ENCODE results near the gene XDH. TPM values are rescaled to one million over a fixed set of nuclear protein-coding genes. Genes with fewer than 3 reads are reported as not detected.

The XDH gene
- total RNA-seq, 4 donors from 2014 or later = 19.0 to 108 (median 92.3) TPM

DNA sequence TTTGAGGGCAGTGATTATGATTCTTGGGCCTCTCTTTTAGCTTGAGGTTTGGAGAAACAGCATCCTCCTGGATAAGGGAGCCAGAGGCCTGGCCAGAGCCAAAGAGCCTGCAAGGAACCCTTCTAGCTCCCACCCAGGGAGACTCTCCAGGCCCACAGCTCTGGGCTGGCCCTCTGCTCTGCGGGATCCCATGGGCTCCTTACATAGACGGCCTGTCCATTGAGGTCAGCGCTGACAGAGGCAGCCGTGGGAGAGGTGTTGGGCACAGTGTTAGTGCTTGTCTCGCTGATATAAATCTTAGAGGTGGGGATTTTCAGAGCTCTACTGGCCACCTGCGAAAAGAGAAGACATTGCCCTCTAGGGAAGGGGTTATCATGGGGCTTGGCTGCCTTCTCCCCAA lies 67.2 kb downstream of the XDH start:
- H3K9me3 ChIP-seq = no peaks in the 10 kb centered on the region

DNA sequence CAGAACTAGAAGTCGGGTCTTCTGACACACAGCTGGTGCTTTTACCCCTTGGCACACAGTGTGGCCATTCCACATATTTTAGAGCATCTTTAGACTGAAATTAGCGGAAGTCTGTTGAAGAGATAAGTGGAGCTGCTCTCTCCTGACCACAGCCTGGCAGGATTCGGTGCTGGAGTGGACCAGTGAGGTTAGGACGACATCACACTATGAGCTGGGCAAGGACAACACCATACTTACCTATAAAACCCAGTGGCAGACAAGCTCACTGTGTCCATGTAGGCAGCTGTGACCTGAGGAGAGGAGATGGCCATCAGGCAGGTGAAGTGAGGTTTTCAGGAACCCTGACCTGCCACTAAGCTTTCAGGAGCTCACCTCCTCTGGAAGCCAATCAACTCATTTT lies 70.1 kb downstream of the XDH start:
- H3K27ac ChIP-seq = no peak overlapping the region
- H3K4me3 ChIP-seq = no peak overlapping the region
- DNase-seq = no peak
- H3K27me3 ChIP-seq = no peaks in the 10 kb centered on the region
- H3K9me3 ChIP-seq = no peaks in the 10 kb centered on the region
- H3K36me3 ChIP-seq = peaks cover 0 to 20% (median 0%) of the 10 kb centered on the region in 3 donors
- TF ChIP-seq CTCF (IDR thresholded peaks at IDR 0.05) (no peak), POLR2A (IDR thresholded peaks at IDR 0.05) (no peak)
- H3K4me1 ChIP-seq = no peaks in the 10 kb centered on the region

More for the DNA sequence above, 67.2 kb downstream of the XDH start:
- TF ChIP-seq CTCF (IDR thresholded peaks at IDR 0.05) (no peak), POLR2A (IDR thresholded peaks at IDR 0.05) (no peak)
- Histone ChIP-seq H3K4me1 (no peaks in the 10 kb centered on the region), H3K4me3 (no peak overlapping the region), H3K27me3 (no peaks in the 10 kb centered on the region), H3K36me3 (peaks cover 0 to 26% (median 0%) of the 10 kb centered on the region in 3 donors), H3K27ac (no peak overlapping the region)
- DNase-seq = no peak

GRCh38 chr2:31341351-31341750 lies 73.2 kb downstream of the XDH start:
- no peak for DNase-seq
- H3K4me1 ChIP-seq = no peaks in the 10 kb centered on the region
- H3K36me3 ChIP-seq = peaks cover 0 to 6% (median 0%) of the 10 kb centered on the region in 3 donors
- no peaks in the 10 kb centered on the region for H3K27me3 ChIP-seq
- no peaks in the 10 kb centered on the region for H3K9me3 ChIP-seq
- no peak overlapping the region for H3K27ac ChIP-seq
- H3K4me3 ChIP-seq = no peak overlapping the region
- TF ChIP-seq CTCF (IDR thresholded peaks at IDR 0.05) (no peak), POLR2A (IDR thresholded peaks at IDR 0.05) (no peak)

DNA sequence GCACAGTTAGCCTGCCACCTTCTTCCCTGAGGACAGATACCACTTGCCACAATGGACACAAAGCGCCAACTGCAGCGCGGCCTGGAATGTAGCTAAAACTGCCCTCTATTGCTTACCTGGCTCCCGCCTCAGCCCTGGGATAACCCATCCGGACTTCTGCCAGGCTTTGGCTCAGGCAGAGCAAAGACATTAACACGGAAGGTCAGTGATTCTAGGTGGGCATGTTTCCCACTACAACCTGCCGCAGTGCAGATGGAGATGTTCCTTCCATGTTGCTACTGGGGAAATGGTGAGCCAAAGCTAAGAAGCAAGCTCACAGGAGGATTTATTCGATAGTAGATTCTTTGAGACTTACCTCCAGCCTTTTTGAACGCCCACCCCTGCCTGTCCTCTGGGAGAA lies 74.8 kb downstream of the XDH start:
- no peaks in the 10 kb centered on the region for H3K4me1 ChIP-seq
- peaks cover 0 to 2% (median 0%) of the 10 kb centered on the region in 3 donors for H3K36me3 ChIP-seq
- no peak overlapping the region for H3K27ac ChIP-seq
- TF ChIP-seq CTCF (IDR thresholded peaks at IDR 0.05) (no peak), POLR2A (IDR thresholded peaks at IDR 0.05) (no peak)
- H3K27me3 ChIP-seq = no peaks in the 10 kb centered on the region
- H3K9me3 ChIP-seq = no peaks in the 10 kb centered on the region
- DNase-seq = no peak
- H3K4me3 ChIP-seq = no peak overlapping the region

- no peak for DNase-seq
Measured at GRCh38 chr2:31337860-31338259, 76.7 kb downstream of the XDH start.

More at GRCh38 chr2:31337860-31338259, 76.7 kb downstream of the XDH start:
- no peak for TF ChIP-seq CTCF (IDR thresholded peaks at IDR 0.05)
- no peak for TF ChIP-seq POLR2A (IDR thresholded peaks at IDR 0.05)
- H3K4me1 ChIP-seq = no peaks in the 10 kb centered on the region
- H3K36me3 ChIP-seq = no peaks in the 10 kb centered on the region
- H3K27ac ChIP-seq = no peak overlapping the region
- no peaks in the 10 kb centered on the region for H3K27me3 ChIP-seq
- no peaks in the 10 kb centered on the region for H3K9me3 ChIP-seq
- no peak overlapping the region for H3K4me3 ChIP-seq

Data from Peyer's patch (tissue), 4 donors.